ENCODE data around the gene ABITRAM. TPM values are rescaled to one million over a fixed set of nuclear protein-coding genes. Genes with fewer than 3 reads are reported as not detected.

The ABITRAM gene
- total and polyA plus RNA-seq, 3 experiments from 2014 or later: 13.7 to 15.1 (median 15.1) TPM

DNA sequence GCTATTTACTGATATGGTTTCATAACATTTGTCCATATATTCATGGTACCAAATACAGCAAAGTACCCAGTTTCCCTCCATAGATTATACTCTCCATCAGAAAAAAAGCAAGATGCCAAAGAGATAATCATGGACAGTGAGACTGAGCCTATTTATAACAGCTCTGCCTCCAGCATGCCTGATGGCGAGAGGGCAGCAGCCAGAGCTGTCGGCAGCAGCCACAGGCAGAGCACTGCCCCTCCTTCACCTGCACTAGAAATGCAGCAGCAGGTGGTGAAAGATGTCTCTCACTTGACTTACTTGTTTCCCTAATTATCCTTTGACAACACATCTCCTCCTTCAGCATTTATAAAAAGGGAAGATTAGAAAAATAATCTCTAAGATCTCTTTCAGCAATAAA is 46.7 kb downstream of the ABITRAM start:
- Histone ChIP-seq H3K4me1 (ENCODE audit: insufficient read depth, low read length) (no peaks in the 10 kb centered on the region), H3K36me3 (ENCODE audit: insufficient read depth, low read length) (no peaks in the 10 kb centered on the region), H3K4me3 (ENCODE audit: low read length) (no peak overlapping the region), H3K27me3 (ENCODE audit: insufficient read depth, low read length, poor library complexity, severe bottlenecking) (no peaks in the 10 kb centered on the region), H3K27ac (ENCODE audit: low read depth, low read length) (no peak overlapping the region), H3K9me3 (ENCODE audit: low read length) (no peaks in the 10 kb centered on the region)
- H3K27ac Mint-ChIP-seq: no peak overlapping the region
- no peaks in the 10 kb centered on the region for H3K9me3 Mint-ChIP-seq
- H3K27me3 Mint-ChIP-seq: no peaks in the 10 kb centered on the region
- H3K4me1 Mint-ChIP-seq: no peaks in the 10 kb centered on the region
- H3K4me3 Mint-ChIP-seq: no peak overlapping the region
- ChIA-PET POLR2A (no interaction called here), CTCF (no interaction called here)
- no peaks in the 10 kb centered on the region for H3K36me3 Mint-ChIP-seq
- DNase-seq: no peak

DNA sequence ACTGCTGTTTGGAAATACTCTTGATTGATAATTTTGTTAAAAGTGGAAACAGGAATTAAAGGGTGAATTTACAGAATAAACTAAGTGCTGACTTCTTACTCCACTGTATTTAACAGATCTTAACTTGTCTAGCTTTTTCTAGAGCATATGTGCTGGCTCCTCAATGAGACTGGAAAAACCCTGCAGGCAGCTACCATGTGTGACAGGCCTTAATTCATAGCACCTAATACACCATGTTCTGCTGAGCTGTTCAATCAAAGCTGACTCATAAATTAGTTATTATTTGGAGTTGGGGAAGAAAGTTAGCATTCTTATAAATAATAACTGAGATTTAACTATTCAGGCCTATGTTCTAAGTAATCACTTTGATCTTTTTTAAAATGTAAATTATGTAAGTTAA is 49.7 kb downstream of the ABITRAM start:
- Mint-ChIP-seq H3K9me3 (no peaks in the 10 kb centered on the region), H3K36me3 (peaks cover 0 to 5% (median 0%) of the 10 kb centered on the region in 3 donors), H3K27ac (no peak overlapping the region), H3K4me3 (no peak overlapping the region), H3K27me3 (no peaks in the 10 kb centered on the region), H3K4me1 (no peaks in the 10 kb centered on the region)
- ChIA-PET CTCF (no interaction called here), POLR2A (no interaction called here)
- H3K9me3 ChIP-seq (ENCODE audit: low read length): no peaks in the 10 kb centered on the region
- no peak overlapping the region for H3K4me3 ChIP-seq (ENCODE audit: low read length)
- H3K36me3 ChIP-seq (ENCODE audit: insufficient read depth, low read length): no peaks in the 10 kb centered on the region
- H3K27ac ChIP-seq (ENCODE audit: low read depth, low read length): no peak overlapping the region
- H3K27me3 ChIP-seq (ENCODE audit: insufficient read depth, low read length, poor library complexity, severe bottlenecking): no peaks in the 10 kb centered on the region
- DNase-seq: no peak
- H3K4me1 ChIP-seq (ENCODE audit: insufficient read depth, low read length): no peaks in the 10 kb centered on the region

Other genes starting within 250 kb of the ABITRAM start
- gene ACTL7B, start 78.4 kb upstream of the ABITRAM start, total RNA-seq: not detected
- gene ACTL7B, start 78.4 kb upstream of the ABITRAM start, polyA plus RNA-seq: not detected
- gene ACTL7A, start 72.1 kb upstream of the ABITRAM start, total RNA-seq: not detected
- gene ACTL7A, start 72.1 kb upstream of the ABITRAM start, polyA plus RNA-seq: not detected
- gene ELP1, start 276 bp upstream of the ABITRAM start, total RNA-seq: 10 to 100 TPM; 36.2 to 38.7 TPM
- 20.2 TPM for gene ELP1, start 276 bp upstream of the ABITRAM start, polyA plus RNA-seq
- 10 to 100 TPM; 19.1 to 22.0 TPM for gene CTNNAL1, start 79.1 kb downstream of the ABITRAM start, total RNA-seq
- 1.4 TPM for gene CTNNAL1, start 79.1 kb downstream of the ABITRAM start, polyA plus RNA-seq
- gene TMEM245, start 185.5 kb downstream of the ABITRAM start, total RNA-seq: 10 to 100 TPM; 34.4 to 35.2 TPM
- 24.4 TPM for gene TMEM245, start 185.5 kb downstream of the ABITRAM start, polyA plus RNA-seq
- gene FRRS1L, start 232.8 kb downstream of the ABITRAM start, total RNA-seq: not detected
- not detected for gene FRRS1L, start 232.8 kb downstream of the ABITRAM start, polyA plus RNA-seq

Data from CD8-positive, alpha-beta memory T cell (primary cell).